Caki2 (cell line): Measurements from ENCODE around the gene EFHC1. TPM values are rescaled to one million over a fixed set of nuclear protein-coding genes. Genes with fewer than 3 reads are reported as not detected.
A peak's percentile ranks its signal among the peaks of the same experiment; 100 is the strongest.
"Not testable (repeated sequence)": the region's sequence is repeated elsewhere in the genome, so short reads cannot be mapped to it uniquely, and the experiment has no call there.

Experiments used
- DNase-seq: peaks from one replicate; pipeline ENCODE4 v3.0.0-alpha.2; 2015; ENCODE audit warnings: low read depth
- in situ Hi-C: cut with HindIII; loops from 2 replicates; pipeline ENCODE4 v1.10.0; 2016; ENCODE audit warnings: low sequenced_read_pairs, low pct_unique_long_range_greater_than_20kb, mixed read lengths
- total RNA-seq: library from RNA; depleted of rRNA; stranded (reverse); fragments of >200 nt; shearing (Covaris generic); gene quantifications from 2 replicates; pipeline ENCODE4 v1.2.3, GENCODE V29; 2014; ENCODE audit warnings: low replicate concordance

The EFHC1 gene
- total RNA-seq, 1 experiment from 2014 or later, result 22.5 TPM

- in situ Hi-C loops, result loop anchor here (25.0 kb wide), 1 partner anchor 241 kb away; the partner anchor contains the start of gene TMEM14A
- peak; percentile 14 for DNase-seq
Observed at GRCh38 chr6:52420668-52421358, 671 bp downstream of the EFHC1 start.

DNA sequence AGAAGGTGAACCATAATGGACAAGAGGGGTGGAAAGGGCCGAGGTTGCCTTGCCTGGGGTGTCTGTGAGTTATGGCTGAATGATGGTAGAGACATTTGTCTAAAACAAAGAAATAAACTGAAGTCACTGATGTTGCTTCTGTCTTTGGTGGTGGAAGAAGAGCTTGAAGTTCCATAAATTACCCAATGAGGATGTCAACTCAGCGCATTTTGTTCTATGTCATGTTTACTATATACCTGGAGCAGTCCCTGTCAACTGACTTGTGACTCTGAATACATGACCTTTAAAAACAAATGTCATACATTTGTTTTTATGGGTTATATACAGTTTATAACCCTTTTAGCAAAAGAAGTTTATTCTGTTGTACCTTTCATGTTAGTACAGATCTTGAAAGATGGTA is 2.0 kb downstream of the EFHC1 start:
- in situ Hi-C loops, result loop anchor here (25.0 kb wide), 1 partner anchor 240 kb away; the partner anchor contains the start of gene TMEM14A

GRCh38 chr6:52423448-52423847 is 3.3 kb downstream of the EFHC1 start:
- in situ Hi-C loops, result loop anchor here (25.0 kb wide), 1 partner anchor 239 kb away; the partner anchor contains the start of gene TMEM14A
- DNase-seq, result no peak

More for the DNA sequence above, 2.0 kb downstream of the EFHC1 start:
- no peak for DNase-seq

DNA sequence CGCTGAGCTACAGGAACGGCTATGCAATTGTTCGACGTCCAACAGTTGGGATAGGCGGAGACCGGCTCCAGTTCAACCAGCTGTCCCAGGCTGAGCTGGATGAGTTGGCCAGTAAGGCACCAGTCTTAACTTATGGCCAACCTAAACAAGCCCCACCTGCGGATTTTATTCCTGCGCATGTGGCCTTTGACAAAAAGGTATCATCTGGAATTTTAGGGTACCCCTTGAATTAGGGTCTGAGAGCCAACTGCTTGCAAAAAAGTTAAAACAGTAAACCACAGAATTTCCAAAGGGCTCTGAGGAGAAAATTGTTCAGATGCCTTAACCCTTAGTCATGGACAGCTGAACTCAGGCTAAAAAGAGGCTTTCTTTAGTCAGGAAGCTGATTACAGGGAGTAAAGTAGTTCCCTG is 3.8 kb downstream of the EFHC1 start:
- in situ Hi-C loops, result loop anchor here (25.0 kb wide), 1 partner anchor 238 kb away; the partner anchor contains the start of gene TMEM14A
- peak; percentile 81 for DNase-seq

DNA sequence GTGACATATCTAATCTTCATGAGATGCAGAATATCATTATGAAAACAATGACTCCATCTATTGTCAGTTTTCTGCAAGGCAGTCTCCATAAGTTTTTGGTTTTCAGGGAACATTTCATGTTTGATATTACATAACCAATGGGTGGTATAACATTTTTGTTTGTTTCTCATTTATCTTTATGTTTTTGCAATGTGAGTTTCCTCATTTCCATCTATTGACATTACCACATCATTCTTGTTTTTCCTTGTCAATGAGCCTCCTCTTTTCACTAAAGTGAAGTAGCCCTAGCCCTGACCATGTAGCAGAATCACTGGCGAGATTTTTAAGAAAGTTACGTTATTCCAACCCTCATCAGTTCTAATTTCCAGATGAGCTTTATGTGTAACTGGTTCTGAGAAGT is 4.4 kb downstream of the EFHC1 start:
- in situ Hi-C loops, result loop anchor here (25.0 kb wide), 1 partner anchor 238 kb away; the partner anchor contains the start of gene TMEM14A
- DNase-seq, result no peak

- peak; percentile 12 for DNase-seq
- in situ Hi-C loops, result no loop called here
Observed at GRCh38 chr6:52426667-52427066, 6.5 kb downstream of the EFHC1 start.

DNA sequence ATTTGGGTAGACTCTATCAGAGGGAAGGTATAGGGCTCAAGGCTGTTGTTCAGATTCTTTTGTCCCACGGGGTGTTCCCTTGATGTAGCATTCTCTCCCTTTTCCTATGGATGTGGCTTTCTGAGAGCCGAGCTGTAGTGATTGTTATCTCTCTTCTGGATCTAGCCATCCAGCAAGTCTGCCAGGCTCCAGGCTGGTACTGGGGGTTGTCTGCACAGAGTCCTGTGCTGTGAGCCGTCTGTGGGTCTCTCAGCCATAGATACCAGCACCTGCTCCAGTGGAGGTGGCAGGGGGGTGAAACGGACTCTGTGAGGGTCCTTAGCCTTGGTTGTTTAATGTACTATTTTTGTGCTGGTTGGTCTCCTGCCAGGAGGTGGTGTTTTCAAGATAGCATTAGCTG is 13.2 kb downstream of the EFHC1 start:
- in situ Hi-C loops, result not testable (repeated sequence)

GRCh38 chr6:52435345-52435744 is 15.2 kb downstream of the EFHC1 start:
- in situ Hi-C loops, result no loop called here
- DNase-seq, result no peak

More for the DNA sequence above, 13.2 kb downstream of the EFHC1 start:
- not testable (repeated sequence) for DNase-seq

GRCh38 chr6:52438926-52439325 is 18.8 kb downstream of the EFHC1 start:
- no peak for DNase-seq
- in situ Hi-C loops, result no loop called here

DNA sequence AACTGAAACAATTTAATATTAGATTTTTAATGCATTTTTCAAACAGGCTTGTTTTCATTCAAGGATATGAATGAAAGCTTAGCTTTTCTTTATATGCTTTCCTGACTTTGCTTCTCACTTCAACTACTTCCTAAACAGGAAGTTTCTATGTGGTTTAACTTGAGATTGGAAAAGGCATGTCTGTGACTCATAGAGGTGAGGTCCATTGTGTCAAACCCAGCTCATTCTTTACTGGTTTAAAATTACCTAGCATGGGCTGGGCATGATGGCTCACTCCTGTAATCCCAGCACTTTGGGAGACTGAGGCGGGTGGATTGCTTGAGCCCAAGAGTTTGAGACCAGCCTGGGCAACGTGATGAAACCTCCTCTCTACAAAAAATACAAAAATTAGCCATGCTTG is 34.4 kb downstream of the EFHC1 start:
- peak; percentile 62 for DNase-seq
- in situ Hi-C loops, result no loop called here

- in situ Hi-C loops, result no loop called here
- no peak for DNase-seq
Observed at GRCh38 chr6:52457096-52457495, 37.0 kb downstream of the EFHC1 start.

DNA sequence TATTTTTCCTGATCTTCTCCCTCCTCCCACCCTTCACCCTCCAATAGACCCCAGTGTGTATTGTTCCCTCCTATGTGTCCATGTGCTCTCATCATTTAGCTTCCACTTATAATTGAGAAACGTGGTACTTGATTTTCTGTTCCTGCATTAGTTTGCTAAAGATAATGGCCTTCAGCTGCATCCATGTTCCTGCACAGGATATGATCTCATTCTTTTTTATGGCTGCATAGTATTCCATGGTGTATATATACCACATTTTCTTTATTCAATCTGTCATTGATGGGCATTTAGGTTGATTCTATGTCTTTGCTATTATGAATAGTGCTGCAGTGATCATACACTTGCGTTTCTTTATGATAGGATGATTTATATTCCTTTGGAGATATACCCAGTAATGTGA is 41.1 kb downstream of the EFHC1 start:
- DNase-seq, in situ Hi-C loops: not testable (repeated sequence)

DNA sequence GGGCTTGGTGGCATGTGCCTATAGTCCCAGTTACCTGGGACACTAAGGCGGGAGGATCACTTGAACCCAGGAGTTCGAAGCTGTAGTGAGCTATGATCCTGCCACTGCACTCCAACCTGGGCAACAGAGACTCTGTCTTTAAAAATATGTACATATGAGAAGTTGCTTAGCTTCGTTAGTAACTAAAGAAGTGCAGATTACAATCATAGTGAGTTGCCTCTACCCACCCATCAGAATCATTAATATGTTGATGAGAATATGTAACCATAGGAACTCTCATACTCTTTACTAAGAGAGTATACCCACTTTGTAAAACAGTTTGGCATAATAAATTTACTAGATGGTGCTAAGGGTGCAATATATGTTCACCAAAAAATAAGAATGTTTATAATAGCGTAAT is 54.0 kb downstream of the EFHC1 start:
- in situ Hi-C loops, result no loop called here
- DNase-seq, result no peak

DNA sequence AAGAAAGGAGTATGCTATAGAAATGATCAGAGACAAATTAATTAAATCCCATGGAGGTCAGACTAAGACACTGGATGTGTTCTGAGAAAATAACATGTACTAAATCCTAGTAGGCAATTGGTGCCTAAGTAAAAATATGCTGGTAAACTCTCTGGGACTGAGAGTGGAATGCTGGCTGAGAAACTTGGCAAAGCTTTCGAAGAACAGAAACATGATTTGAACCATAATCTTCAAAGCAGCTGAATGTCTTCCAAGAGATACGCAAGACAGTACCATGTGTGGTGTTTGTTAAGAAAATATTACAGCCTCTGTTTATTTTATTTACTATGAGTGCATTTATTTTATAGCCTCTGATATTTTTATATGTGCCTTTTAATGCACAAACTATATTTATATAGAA is 55.2 kb downstream of the EFHC1 start:
- in situ Hi-C loops, result no loop called here
- no peak for DNase-seq

DNA sequence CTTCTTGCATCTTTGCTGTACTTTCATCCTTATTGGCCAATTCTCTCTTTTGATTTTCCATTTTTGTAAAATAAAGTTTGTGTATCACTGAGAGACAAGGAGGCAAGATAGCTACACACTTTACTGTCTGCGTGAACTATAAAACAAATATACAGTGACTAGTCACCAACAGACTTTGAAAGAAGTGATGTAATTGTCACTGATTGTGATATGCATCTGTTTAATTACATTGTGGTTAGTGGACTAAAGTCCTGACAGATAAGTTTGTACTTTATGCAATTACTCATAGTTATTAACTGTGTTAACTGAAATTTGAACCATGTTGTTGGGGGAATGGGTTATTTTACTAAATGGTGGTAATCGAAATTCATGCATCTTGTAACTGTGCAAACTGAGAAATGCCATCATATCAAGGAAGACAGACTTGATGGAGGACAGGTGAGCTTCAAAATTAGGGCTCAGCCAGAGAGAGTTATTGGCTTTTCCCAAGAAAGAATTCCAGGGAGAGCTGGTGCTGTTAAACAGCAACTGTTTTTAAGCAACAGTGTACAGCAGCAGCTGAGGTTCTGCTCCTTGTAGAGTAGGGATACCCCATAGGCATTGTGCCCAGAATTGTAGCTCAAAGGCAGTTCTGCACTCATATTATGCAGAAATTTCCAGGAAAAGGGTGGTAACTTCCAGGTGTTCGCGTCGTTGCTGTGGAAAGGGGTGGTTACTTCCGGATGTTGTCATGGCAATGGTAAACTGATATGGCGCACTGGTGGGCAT is 62.9 kb downstream of the EFHC1 start:
- no peak for DNase-seq
- in situ Hi-C loops, result no loop called here

DNA sequence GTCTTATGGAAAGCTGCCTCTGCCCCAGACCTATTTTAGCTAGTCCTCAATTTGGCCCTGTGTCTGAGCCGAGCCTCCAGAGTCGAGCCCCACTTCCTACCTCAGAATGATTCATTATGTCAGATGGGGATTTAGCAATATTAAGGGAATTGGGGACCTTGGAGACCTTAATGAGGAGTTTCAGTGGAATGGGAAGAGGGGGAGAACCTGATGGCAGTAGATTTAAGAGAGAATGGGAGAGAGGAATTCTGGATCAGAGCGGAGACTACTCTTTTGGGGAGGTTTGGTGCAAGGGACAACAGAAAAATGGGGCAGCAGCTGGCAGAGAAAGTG is 63.5 kb downstream of the EFHC1 start:
- in situ Hi-C loops, result no loop called here

GRCh38 chr6:52489881-52490280 is 69.7 kb downstream of the EFHC1 start:
- no peak for DNase-seq
- in situ Hi-C loops, result no loop called here

More for the DNA sequence above, 63.5 kb downstream of the EFHC1 start:
- no peak for DNase-seq

DNA sequence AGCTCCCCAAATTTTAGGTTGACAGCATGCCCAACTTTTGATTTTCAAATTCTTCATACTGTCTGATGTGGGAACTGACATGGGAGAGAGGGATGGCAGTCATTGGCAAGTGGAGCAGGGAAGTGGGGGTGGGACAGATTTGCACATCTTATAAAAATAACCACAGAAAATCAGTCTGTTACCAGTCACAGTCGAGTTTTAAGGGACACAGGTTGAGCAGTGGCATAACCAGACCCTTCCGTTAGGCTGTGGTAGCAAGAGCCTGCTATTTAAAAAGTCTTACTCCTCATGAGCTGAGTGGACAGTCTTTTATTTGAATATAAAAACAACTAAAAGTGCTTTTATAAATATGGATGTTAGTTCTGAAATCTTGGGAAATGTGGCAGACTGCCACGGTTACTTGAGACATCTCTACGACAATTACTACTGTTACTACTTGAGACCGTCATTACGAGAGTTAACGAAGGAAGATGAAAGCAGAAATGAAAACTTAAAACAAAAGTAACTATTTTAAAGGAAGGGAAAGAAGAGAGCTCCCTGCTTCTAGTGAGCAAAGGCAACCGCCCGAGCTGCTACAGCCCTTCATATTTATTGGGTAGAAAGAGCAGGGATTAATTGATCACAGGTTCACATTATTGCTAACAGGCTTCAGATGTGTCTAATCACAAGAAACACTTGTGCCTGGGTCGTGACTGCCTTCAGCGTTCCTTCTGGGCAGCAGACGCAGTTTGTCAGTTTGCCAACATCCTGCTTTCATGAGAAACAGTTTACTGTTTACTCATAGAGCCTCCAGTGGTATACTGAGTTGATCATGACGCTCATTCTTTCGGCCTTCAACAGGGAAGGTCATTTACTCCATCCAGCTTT is 71.3 kb downstream of the EFHC1 start:
- DNase-seq, result no peak
- in situ Hi-C loops, result no loop called here
